ENCODE measurements around the gene SNN.

SNN gene

GRCh38 chr16:11666103-11667055 lies 1.9 kb upstream of the SNN start:
- peak overlapping the region in 1 of 2 donors; percentile 13 for H3K27ac Mint-ChIP-seq
- H3K27me3 Mint-ChIP-seq, result no peaks in the 10 kb centered on the region
- H3K36me3 Mint-ChIP-seq (ENCODE audit: insufficient read depth), result peaks cover 14% of the 10 kb centered on the region
- DNase-seq, result no peak
- ATAC-seq (replicated peaks), result no peak
- peaks cover 29 to 34% of the 10 kb centered on the region in 2 donors for H3K4me1 Mint-ChIP-seq (ENCODE audit: low read depth in 2 of 2)
- no peaks in the 10 kb centered on the region for H3K9me3 Mint-ChIP-seq
- peak overlapping the region; percentile 69 to 70 for H3K4me3 Mint-ChIP-seq

DNA sequence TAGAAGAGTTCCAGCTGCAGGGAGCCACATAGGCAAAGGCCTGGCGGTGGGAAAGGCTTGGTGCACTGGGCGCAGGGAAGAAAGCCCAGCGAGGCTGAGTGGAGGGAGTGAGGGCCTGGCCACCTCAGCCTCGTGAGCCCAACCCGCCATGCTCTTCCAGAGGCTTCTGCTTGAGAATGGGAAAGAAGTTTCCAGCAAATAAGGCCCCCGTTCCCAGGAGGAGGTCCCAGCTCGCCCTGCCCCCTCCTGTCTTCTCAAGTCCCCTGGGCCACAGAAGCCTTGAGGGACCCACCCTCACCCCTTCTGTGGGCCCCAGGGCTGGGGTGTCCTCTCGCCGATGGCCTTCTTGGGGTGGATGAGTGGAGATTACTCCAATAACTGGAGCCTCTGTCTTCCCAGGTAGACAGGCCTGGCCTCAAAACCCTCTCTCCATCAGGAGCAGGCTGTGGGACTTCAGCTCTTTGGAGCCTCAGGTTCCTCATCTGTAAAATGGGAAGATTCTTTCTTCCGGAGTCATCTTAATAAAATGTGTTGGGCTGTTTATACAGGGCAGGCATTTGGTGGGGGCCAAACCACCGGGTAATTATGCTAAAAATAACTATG lies 933 bp upstream of the SNN start:
- Mint-ChIP-seq H3K9me3 (no peaks in the 10 kb centered on the region), H3K27me3 (no peaks in the 10 kb centered on the region), H3K4me1 (ENCODE audit: low read depth in 2 of 2) (peaks cover 34 to 39% of the 10 kb centered on the region in 2 donors), H3K4me3 (peak overlapping the region; percentile 69 to 70), H3K27ac (no peak overlapping the region), H3K36me3 (ENCODE audit: insufficient read depth) (peaks cover 24% of the 10 kb centered on the region)
- DNase-seq (no peak), ATAC-seq (replicated peaks) (no peak)

DNA sequence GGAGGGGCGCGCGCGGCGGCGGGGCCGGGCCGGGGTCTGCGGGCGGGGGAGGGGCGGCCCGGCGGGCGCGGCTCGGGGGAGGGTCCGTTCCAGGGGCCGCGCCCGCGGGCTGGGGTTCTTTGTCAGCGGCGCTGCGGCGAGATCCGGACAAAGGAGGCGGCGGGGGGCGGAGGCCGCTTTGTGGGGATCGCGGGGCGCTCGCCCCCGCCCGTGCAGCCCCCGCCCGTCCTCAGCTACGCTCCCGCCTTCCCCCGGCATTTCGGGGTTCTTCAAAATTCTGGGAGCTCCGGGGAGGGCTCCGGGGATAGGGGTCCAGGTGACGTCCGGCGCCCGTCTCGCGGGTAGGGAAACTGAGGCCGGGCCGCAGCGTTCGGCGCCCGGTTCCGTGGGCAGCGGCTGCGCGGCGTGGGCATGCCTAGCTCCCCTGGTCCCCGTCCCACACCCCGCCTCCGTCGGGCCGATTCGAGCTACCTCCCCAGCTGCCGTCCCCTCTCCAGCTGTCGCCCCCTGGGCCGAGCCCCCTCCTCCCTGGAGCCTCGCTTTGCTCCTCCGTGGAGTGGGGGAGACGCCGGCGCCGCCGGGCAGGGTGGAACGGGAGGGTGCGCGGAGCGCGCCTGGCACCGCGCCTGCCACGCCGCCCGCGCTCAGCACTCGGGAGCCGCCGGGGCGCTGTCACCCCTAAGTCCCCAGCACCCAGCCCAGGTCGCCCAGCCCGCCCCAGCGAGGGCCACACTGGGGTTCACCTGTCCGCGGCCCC lies 546 bp downstream of the SNN start:
- Mint-ChIP-seq H3K4me1 (ENCODE audit: low read depth in 2 of 2) (peaks cover 42 to 48% of the 10 kb centered on the region in 2 donors), H3K36me3 (ENCODE audit: insufficient read depth) (peaks cover 24% of the 10 kb centered on the region), H3K27ac (no peak overlapping the region), H3K27me3 (no peaks in the 10 kb centered on the region), H3K9me3 (no peaks in the 10 kb centered on the region), H3K4me3 (peak overlapping the region; percentile 70 to 76)
- peak in 1 of 3 experiments; percentile 26 for DNase-seq
- peak; percentile 8 for ATAC-seq (replicated peaks)

DNA sequence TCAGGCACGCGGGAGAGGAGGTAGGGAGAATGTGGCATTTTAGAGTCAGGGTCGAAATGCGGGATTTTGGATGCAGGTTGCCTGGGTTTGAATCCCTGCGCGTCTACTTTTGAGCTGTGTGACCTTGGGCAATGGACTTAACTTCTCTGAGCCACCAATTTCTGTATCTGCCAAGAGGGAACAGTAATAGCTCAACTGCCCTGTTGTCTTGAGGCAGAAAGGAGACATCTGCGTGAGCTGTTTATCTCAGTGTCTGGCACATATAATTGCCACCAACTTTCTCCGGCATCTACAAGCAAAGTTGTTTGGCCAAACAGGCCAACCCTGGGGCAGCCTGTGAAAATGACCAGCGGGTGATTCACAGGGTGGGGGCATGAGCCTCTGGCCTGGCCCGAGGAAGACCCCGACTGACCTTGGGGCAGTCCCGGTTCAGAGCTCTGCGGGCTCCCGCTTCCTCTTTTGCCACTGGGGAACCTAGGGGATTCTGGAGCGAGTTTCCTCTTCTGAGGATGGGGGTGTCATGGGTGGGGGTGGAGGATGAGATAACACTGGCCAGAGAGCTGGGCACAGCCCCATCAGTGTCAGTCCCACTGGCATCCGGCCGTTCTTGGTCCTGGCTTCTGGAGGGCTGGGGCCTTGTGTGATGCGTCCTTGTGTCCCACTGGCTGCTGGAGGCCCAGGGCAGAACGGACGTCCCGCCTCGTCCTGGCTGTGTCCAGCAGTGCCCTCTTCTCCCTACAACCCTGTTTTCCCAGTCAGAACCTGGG lies 1.3 kb downstream of the SNN start:
- Mint-ChIP-seq H3K4me1 (ENCODE audit: low read depth in 2 of 2) (peaks cover 36 to 47% of the 10 kb centered on the region in 2 donors), H3K27me3 (no peaks in the 10 kb centered on the region), H3K9me3 (no peaks in the 10 kb centered on the region), H3K27ac (no peak overlapping the region), H3K4me3 (peak overlapping the region; percentile 70 to 76), H3K36me3 (ENCODE audit: insufficient read depth) (peaks cover 28% of the 10 kb centered on the region)
- ATAC-seq (replicated peaks), result no peak
- DNase-seq, result no peak

DNA sequence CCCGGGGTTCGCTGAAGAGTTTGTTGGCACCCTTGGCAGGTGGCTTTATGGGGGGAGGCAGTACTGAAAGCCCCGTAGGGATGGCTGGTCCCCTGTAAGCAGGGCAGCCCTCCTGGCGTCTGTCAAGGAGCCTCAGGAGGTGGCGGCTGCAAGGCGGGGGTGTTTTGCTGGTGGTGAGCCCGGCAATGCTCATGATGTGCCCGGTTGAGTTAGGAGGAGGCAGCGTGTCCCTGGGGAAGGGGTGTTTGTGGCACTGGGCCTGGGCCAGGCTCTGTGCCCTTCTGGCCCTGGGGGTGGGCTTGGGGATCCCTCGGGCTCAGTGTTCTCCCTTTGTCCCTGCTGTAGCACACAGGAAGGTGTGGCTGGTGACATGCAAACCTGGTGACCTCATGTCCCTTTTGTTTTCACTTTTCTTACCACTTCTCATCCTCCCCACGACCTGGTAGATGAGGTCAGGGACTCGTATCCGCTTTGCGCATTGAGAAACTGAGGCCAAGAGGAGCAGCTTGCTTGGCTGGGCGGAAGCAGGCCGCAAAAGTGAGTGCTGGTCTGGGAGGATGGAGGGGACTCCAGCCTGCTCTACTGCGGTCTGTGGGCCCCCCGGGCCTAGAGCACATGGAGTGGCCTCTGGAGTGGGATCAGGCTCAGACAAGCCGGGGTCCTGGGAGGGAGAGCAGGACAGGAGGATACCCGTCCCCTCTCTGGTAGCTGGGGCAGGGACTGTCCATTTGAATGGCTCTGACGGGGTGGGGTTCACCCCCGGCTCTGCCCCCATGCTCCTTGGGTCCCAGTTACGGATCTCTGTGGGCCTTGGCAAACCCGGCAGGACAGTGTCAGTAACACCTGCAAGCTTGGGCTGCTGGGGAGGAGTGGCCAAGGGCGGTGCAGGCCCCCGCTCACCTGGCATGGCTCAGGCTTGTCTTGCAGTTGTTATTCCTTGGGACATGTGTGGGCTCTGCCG lies 2.2 kb downstream of the SNN start:
- Mint-ChIP-seq H3K4me3 (peak overlapping the region; percentile 70 to 76), H3K36me3 (ENCODE audit: insufficient read depth) (peaks cover 35% of the 10 kb centered on the region), H3K27me3 (no peaks in the 10 kb centered on the region), H3K4me1 (ENCODE audit: low read depth in 2 of 2) (peaks cover 30 to 43% of the 10 kb centered on the region in 2 donors), H3K27ac (peak overlapping the region in 1 of 2 donors; percentile 80), H3K9me3 (no peaks in the 10 kb centered on the region)
- peak; percentile 15 for ATAC-seq (replicated peaks)
- DNase-seq, result no peak

DNA sequence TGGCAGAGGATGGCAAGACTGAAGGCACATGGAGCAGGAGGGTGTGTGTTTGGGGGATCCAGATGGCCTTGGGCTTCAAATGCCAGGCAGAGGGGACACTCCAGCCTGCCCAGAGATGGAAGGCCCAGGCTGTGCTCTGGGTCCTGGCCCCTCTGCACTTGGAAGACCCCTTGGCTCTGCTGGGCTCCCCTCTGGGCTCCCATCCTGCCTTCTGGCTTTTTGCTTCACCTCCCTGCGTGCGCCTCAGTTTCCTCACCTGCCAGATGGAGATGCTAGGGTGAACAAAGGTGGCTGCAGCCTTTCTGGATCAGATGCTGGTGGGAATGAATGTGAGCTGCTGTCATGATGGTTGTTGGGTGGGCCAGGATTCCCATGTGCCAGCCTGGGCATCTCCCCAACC lies 3.0 kb downstream of the SNN start:
- DNase-seq, result no peak
- Mint-ChIP-seq H3K27ac (peak overlapping the region in 1 of 2 donors; percentile 80), H3K4me3 (peak overlapping the region in 1 of 2 donors; percentile 70), H3K36me3 (ENCODE audit: insufficient read depth) (peaks cover 39% of the 10 kb centered on the region), H3K9me3 (no peaks in the 10 kb centered on the region), H3K4me1 (ENCODE audit: low read depth in 2 of 2) (peaks cover 28 to 40% of the 10 kb centered on the region in 2 donors), H3K27me3 (no peaks in the 10 kb centered on the region)
- no peak for ATAC-seq (replicated peaks)

DNA sequence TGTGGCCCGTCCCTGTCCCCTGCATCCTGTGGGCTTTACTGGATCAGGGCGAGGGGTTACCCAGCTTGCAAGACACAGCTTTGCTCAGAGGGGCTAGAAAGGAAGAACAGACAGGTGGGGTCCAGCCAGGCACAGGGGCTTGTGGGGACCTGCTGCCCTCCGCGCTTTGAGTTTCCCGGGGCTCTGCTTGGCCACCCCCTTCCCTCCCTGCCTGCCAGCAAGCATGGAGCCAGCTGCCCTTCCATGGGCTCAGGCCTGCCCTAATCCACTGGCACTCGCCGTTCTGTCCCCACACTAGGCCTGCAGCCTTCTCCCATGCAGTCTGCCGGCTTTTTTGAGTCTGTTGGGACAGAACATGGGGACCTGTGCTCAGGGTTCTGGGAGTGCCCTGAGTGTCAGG lies 3.4 kb downstream of the SNN start:
- DNase-seq (no peak), ATAC-seq (replicated peaks) (no peak)
- peak overlapping the region; percentile 71 to 77 for H3K27ac Mint-ChIP-seq
- no peaks in the 10 kb centered on the region for H3K9me3 Mint-ChIP-seq
- no peaks in the 10 kb centered on the region for H3K27me3 Mint-ChIP-seq
- H3K36me3 Mint-ChIP-seq (ENCODE audit: insufficient read depth), result peaks cover 44% of the 10 kb centered on the region
- peaks cover 26 to 40% of the 10 kb centered on the region in 2 donors for H3K4me1 Mint-ChIP-seq (ENCODE audit: low read depth in 2 of 2)
- peak overlapping the region; percentile 49 to 56 for H3K4me3 Mint-ChIP-seq

GRCh38 chr16:11672206-11673090 lies 4.2 kb downstream of the SNN start:
- Mint-ChIP-seq H3K27me3 (no peaks in the 10 kb centered on the region), H3K4me3 (peak overlapping the region; percentile 49 to 56), H3K36me3 (ENCODE audit: insufficient read depth) (peaks cover 43% of the 10 kb centered on the region), H3K9me3 (no peaks in the 10 kb centered on the region), H3K27ac (peak overlapping the region; percentile 71 to 77), H3K4me1 (ENCODE audit: low read depth in 2 of 2) (peaks cover 26 to 37% of the 10 kb centered on the region in 2 donors)
- ATAC-seq (replicated peaks) (peak; percentile 7), DNase-seq (no peak)

- Mint-ChIP-seq H3K4me1 (ENCODE audit: low read depth in 2 of 2) (peaks cover 26 to 37% of the 10 kb centered on the region in 2 donors), H3K4me3 (peak overlapping the region; percentile 49 to 53), H3K9me3 (no peaks in the 10 kb centered on the region), H3K36me3 (ENCODE audit: insufficient read depth) (peaks cover 52% of the 10 kb centered on the region), H3K27me3 (no peaks in the 10 kb centered on the region), H3K27ac (peak overlapping the region; percentile 71 to 76)
- DNase-seq (no peak), ATAC-seq (replicated peaks) (no peak)
Measured at GRCh38 chr16:11673091-11674000, 5.1 kb downstream of the SNN start.

DNA sequence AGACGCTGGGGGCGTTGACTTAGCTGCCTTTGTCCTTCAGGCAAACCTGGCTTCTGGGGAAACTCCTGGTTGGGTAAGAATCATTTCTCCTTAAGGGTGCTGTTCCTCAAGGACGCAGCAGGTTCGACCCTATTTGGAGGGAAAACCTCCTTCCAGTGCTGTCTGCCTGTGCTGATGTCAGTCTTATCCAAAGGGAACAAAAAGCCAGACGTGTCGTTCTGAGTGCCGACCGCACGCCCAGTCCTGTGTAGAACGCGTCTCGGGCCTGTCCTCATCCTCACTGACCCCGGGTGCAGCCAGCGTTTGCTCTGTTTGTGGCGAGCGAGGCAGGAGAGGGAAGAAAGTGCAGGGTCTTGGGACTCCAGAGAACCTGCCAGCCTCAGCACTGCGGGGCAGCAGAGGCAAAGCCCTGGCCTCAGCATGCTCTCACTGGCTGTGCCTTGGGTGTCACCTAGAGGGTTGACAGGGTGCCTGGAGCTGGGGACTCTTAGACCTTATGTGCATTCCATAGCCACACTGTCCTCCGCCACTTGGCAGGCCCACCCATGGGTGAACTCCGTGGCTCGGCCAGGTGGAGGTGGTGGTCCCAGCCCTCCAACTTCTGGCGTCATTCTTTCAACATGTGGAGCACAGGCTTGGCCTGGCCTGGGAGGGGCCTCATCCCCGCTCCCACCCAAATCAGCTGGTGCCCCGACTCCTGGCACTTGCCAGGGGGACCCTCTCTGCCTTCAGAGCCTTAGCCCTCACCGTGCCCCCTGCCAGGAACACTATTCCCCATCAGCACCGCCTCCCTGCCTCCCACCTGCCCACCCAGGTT lies 6.0 kb downstream of the SNN start:
- DNase-seq (no peak), ATAC-seq (replicated peaks) (no peak)
- H3K9me3 Mint-ChIP-seq, result no peaks in the 10 kb centered on the region
- H3K4me3 Mint-ChIP-seq, result no peak overlapping the region
- peaks cover 26 to 38% of the 10 kb centered on the region in 2 donors for H3K4me1 Mint-ChIP-seq (ENCODE audit: low read depth in 2 of 2)
- H3K27ac Mint-ChIP-seq, result no peak overlapping the region
- peaks cover 59% of the 10 kb centered on the region for H3K36me3 Mint-ChIP-seq (ENCODE audit: insufficient read depth)
- no peaks in the 10 kb centered on the region for H3K27me3 Mint-ChIP-seq

Measured in effector memory CD8-positive, alpha-beta T cell (primary cell).